Measurements from ENCODE around the gene MAGEL2. TPM values are rescaled to one million over a fixed set of nuclear protein-coding genes. Genes with fewer than 3 reads are reported as not detected.

The MAGEL2 gene
- total RNA-seq, 1 experiment from 2014 or later: not detected

GRCh38 chr15:23595368-23595767 is 52.3 kb downstream of the MAGEL2 start:
- intact Hi-C loops (cut with micrococcal nuclease; ENCODE audit: unreplicated experiment): no loop called here

GRCh38 chr15:23594252-23594770 is 53.4 kb downstream of the MAGEL2 start:
- ChIA-PET CTCF (no interaction called here), POLR2A (ENCODE audit: low non-redundant PET) (no interaction called here)
- peaks cover 11% of the 10 kb centered on the region for H3K9me3 ChIP-seq (ENCODE audit: low read depth, low read length, poor library complexity, severe bottlenecking)
- H3K27me3 ChIP-seq (replicated peaks; ENCODE audit: insufficient read depth, low read depth, low read length, poor library complexity): no peaks in the 10 kb centered on the region
- intact Hi-C loops (cut with micrococcal nuclease; ENCODE audit: unreplicated experiment): no loop called here
- no peak overlapping the region for H3K4me3 ChIP-seq (ENCODE audit: low read depth, low read length, poor library complexity, severe bottlenecking)
- no peak for DNase-seq (ENCODE audit: low spot score)
- no TSS peak for BruUV-seq (replicated peaks)
- TF ChIP-seq CTCF (conservative IDR thresholded peaks at IDR 0.05; ENCODE audit: low read depth, low read length): no peak
- no peak for TF ChIP-seq EZH2 (IDR thresholded peaks at IDR 0.05; ENCODE audit: borderline replicate concordance, low read depth, low read length, poor library complexity, severe bottlenecking)
- H3K36me3 ChIP-seq (ENCODE audit: insufficient read depth, low read length, poor library complexity, severe bottlenecking): no peaks in the 10 kb centered on the region
- H3K27ac ChIP-seq (ENCODE audit: low read depth, low read length, poor library complexity, severe bottlenecking): no peak overlapping the region
- no peaks in the 10 kb centered on the region for H3K4me1 ChIP-seq (ENCODE audit: insufficient read depth, low read length, poor library complexity, severe bottlenecking)

More at GRCh38 chr15:23595368-23595767, 52.3 kb downstream of the MAGEL2 start:
- Histone ChIP-seq H3K36me3 (ENCODE audit: insufficient read depth, low read length, poor library complexity, severe bottlenecking) (no peaks in the 10 kb centered on the region), H3K27ac (ENCODE audit: low read depth, low read length, poor library complexity, severe bottlenecking) (no peak overlapping the region), H3K9me3 (ENCODE audit: low read depth, low read length, poor library complexity, severe bottlenecking) (peaks cover 11% of the 10 kb centered on the region), H3K4me1 (ENCODE audit: insufficient read depth, low read length, poor library complexity, severe bottlenecking) (no peaks in the 10 kb centered on the region), H3K27me3 (replicated peaks; ENCODE audit: insufficient read depth, low read depth, low read length, poor library complexity) (no peaks in the 10 kb centered on the region), H3K4me3 (ENCODE audit: low read depth, low read length, poor library complexity, severe bottlenecking) (no peak overlapping the region)
- TF ChIP-seq EZH2 (IDR thresholded peaks at IDR 0.05; ENCODE audit: borderline replicate concordance, low read depth, low read length, poor library complexity, severe bottlenecking) (no peak), CTCF (conservative IDR thresholded peaks at IDR 0.05; ENCODE audit: low read depth, low read length) (no peak)
- DNase-seq (ENCODE audit: low spot score): no peak
- no TSS peak for BruUV-seq (replicated peaks)
- POLR2A ChIA-PET (ENCODE audit: low non-redundant PET): no interaction called here
- CTCF ChIA-PET: no interaction called here

Other genes with a start within 250 kb of the MAGEL2 start
- gene GOLGA6L2, start 200.6 kb downstream of the MAGEL2 start, total RNA-seq (2021): not detected in 2 replicates
- gene MKRN3, start 82.2 kb downstream of the MAGEL2 start, total RNA-seq (2021): not detected in 2 replicates
- gene NDN, start 39.4 kb upstream of the MAGEL2 start, total RNA-seq (2021): not detected in 2 replicates

All from A673 (cell line).